Measurements from ENCODE around the gene TMEM184B. TPM values are rescaled to one million over a fixed set of nuclear protein-coding genes. Genes with fewer than 3 reads are reported as not detected.

TMEM184B gene
- total and polyA plus RNA-seq, 9 donors: 15.3 to 48.3 (median 38.2) TPM

GRCh38 chr22:38255697-38256096, 17.1 kb downstream of the TMEM184B start:
- H3K36me3 ChIP-seq: no peaks in the 10 kb centered on the region
- no peaks in the 10 kb centered on the region for H3K9me3 ChIP-seq
- TF ChIP-seq EP300 (IDR thresholded peaks at IDR 0.05) (no peak), CTCF (IDR thresholded peaks at IDR 0.05) (no peak), POLR2A (IDR thresholded peaks at IDR 0.05) (no peak)
- 93 to 100% (median 99%) methylated on average over 2 of the region's 2 CpGs for WGBS, 3 donors
- H3K27ac ChIP-seq: no peak overlapping the region
- DNase-seq: no peak
- no peak overlapping the region for H3K4me3 ChIP-seq
- no peaks in the 10 kb centered on the region for H3K27me3 ChIP-seq
- H3K4me1 ChIP-seq (ENCODE audit: insufficient read depth): peaks cover 10% of the 10 kb centered on the region
- intact Hi-C loops (cut with DNase I): loop anchor here in 1 of 4 donors (10.0 kb wide), 1 partner anchor 51 kb away; the partner anchor contains the start of gene MAFF

GRCh38 chr22:38251341-38251692, 21.5 kb downstream of the TMEM184B start:
- TF ChIP-seq POLR2A (IDR thresholded peaks at IDR 0.05) (no peak), EP300 (IDR thresholded peaks at IDR 0.05) (no peak), CTCF (IDR thresholded peaks at IDR 0.05) (no peak)
- no peak for DNase-seq
- no peaks in the 10 kb centered on the region for H3K9me3 ChIP-seq
- peaks cover 6% of the 10 kb centered on the region for H3K4me1 ChIP-seq (ENCODE audit: insufficient read depth)
- intact Hi-C loops (cut with DNase I): loop anchor here in 1 of 4 donors (10.0 kb wide), 1 partner anchor 47 kb away; the partner anchor contains the start of gene MAFF
- H3K27ac ChIP-seq: no peak overlapping the region
- no peaks in the 10 kb centered on the region for H3K27me3 ChIP-seq
- H3K36me3 ChIP-seq: no peaks in the 10 kb centered on the region
- no peak overlapping the region for H3K4me3 ChIP-seq
- WGBS, 3 donors: 27 to 64% (median 33%) methylated on average over 7 of the region's 7 CpGs

GRCh38 chr22:38250643-38251340, 22.0 kb downstream of the TMEM184B start:
- Histone ChIP-seq H3K4me3 (no peak overlapping the region), H3K9me3 (no peaks in the 10 kb centered on the region), H3K36me3 (no peaks in the 10 kb centered on the region), H3K4me1 (ENCODE audit: insufficient read depth) (peaks cover 6% of the 10 kb centered on the region), H3K27me3 (no peaks in the 10 kb centered on the region), H3K27ac (no peak overlapping the region)
- intact Hi-C loops (cut with DNase I): loop anchor here in 1 of 4 donors (10.0 kb wide), 1 partner anchor 46 kb away; the partner anchor contains the start of gene MAFF
- TF ChIP-seq POLR2A (IDR thresholded peaks at IDR 0.05) (no peak), CTCF (IDR thresholded peaks at IDR 0.05) (no peak), EP300 (IDR thresholded peaks at IDR 0.05) (no peak)
- 56 to 62% (median 62%) methylated on average over 13 of the region's 13 CpGs for WGBS, 3 donors
- DNase-seq: no peak

GRCh38 chr22:38249803-38250642, 22.8 kb downstream of the TMEM184B start:
- DNase-seq: no peak
- intact Hi-C loops (cut with DNase I): loop anchor here in 2 of 4 donors (10.0 kb wide), 2 partner anchors 45 to 175 kb away; partner anchors contain the start of gene MAFF (in 1 of the 2)
- 89 to 96% (median 91%) methylated on average over 25 of the region's 25 CpGs for WGBS, 3 donors
- Histone ChIP-seq H3K4me3 (no peak overlapping the region), H3K4me1 (ENCODE audit: insufficient read depth) (peaks cover 6% of the 10 kb centered on the region), H3K9me3 (no peaks in the 10 kb centered on the region), H3K27me3 (no peaks in the 10 kb centered on the region), H3K36me3 (no peaks in the 10 kb centered on the region), H3K27ac (no peak overlapping the region)
- TF ChIP-seq POLR2A (IDR thresholded peaks at IDR 0.05): no peak
- TF ChIP-seq CTCF (IDR thresholded peaks at IDR 0.05): no peak
- no peak for TF ChIP-seq EP300 (IDR thresholded peaks at IDR 0.05)

All from ovary (tissue), 9 donors.